K562 (cell line): ENCODE results near the gene DNASE1L1. TPM values are rescaled to one million over a fixed set of nuclear protein-coding genes. Genes with fewer than 3 reads are reported as not detected.
A peak's percentile ranks its signal among the peaks of the same experiment; 100 is the strongest.

ENCODE experiments used
- ETV1 ChIP-seq: fragments of 450-650 bp; conservative IDR thresholded peaks from 2 replicates; pipeline ENCODE4 v1.6.1; 2016; ENCODE audit warnings: missing genetic modification characterization, control low read depth, low read depth, missing compliant biosample characterization
- HEY1 ChIP-seq: fragments of 250-450 bp; sonication (Bioruptor Pico); IDR thresholded peaks from 2 replicates; pipeline ENCODE4 v1.5.0; 2020; ENCODE audit warnings: mild to moderate bottlenecking, moderate library complexity, borderline replicate concordance
- KDM5B ChIP-seq: fragments of 200-600 bp; sonication (generic); IDR thresholded peaks from 2 replicates; pipeline ENCODE4 v1.6.1; 2012; ENCODE audit warnings: low read depth, mild to moderate bottlenecking, moderate library complexity, low read length, control low read depth, inconsistent platforms; ENCODE audit not compliant: insufficient replicate concordance
- MIER1 ChIP-seq: fragments of 450-650 bp; IDR thresholded peaks from 2 replicates; pipeline ENCODE4 v1.6.1; 2016; ENCODE audit warnings: antibody characterized with exemption, mild to moderate bottlenecking, low read depth
- MTA1 ChIP-seq: fragments of 450-650 bp; IDR thresholded peaks from 2 replicates; pipeline ENCODE4 v1.6.1; 2017; ENCODE audit warnings: borderline replicate concordance
- NCOA1 ChIP-seq: fragments of 450-650 bp; IDR thresholded peaks from 2 replicates; pipeline ENCODE4 v1.6.1; 2016; ENCODE audit warnings: low read depth
- NR2F6 ChIP-seq: fragments of 450-650 bp; formaldehyde crosslinking; IDR thresholded peaks from 2 replicates; pipeline ENCODE4 v1.4.0; 2020; ENCODE audit warnings: mild to moderate bottlenecking
- POLR2H ChIP-seq: IDR thresholded peaks from 2 replicates; pipeline ENCODE4 v1.6.1; 2016; ENCODE audit warnings: missing genetic modification characterization, low read depth, mild to moderate bottlenecking, control low read depth, missing compliant biosample characterization, moderate library complexity
- RNF2 ChIP-seq: sonication (generic); IDR thresholded peaks from 2 replicates; pipeline ENCODE4 v1.6.1; 2016
- TAF1 ChIP-seq: IDR thresholded peaks from 2 replicates; pipeline ENCODE4 v1.6.1; 2011; ENCODE audit warnings: mild to moderate bottlenecking, low read length, moderate library complexity; ENCODE audit not compliant: insufficient read depth, control insufficient read depth, severe bottlenecking; ENCODE audit errors: extremely low read depth
- ZBTB7A ChIP-seq: IDR thresholded peaks from 2 replicates; pipeline ENCODE4 v1.6.1; 2011; ENCODE audit warnings: low read depth, mild to moderate bottlenecking, low read length, moderate library complexity, borderline replicate concordance; ENCODE audit not compliant: control insufficient read depth
- ZNF668 ChIP-seq: fragments of 250-450 bp; sonication (Bioruptor Pico); IDR thresholded peaks from 2 replicates; pipeline ENCODE4 v1.8.0; 2022; ENCODE audit warnings: mild to moderate bottlenecking, inconsistent platforms
- ZSCAN29 ChIP-seq: fragments of 450-650 bp; IDR thresholded peaks from 2 replicates; pipeline ENCODE4 v1.6.1; 2017
- polyA plus RNA-seq, 8 experiments: library from polyadenylated mRNA; depleted of rRNA in 4 of 8; stranded (reverse) in 5 of 8; unstranded in 3 of 8; fragments of >200 nt; fragmentation: Nextera tagmentation in 2 of 8; fragmentation: Illumina TruSeq in 1 of 8; extraction: Ambion mirVana in 2 of 8; extraction: Trizol in 1 of 8; gene quantifications; 2 replicates each; pipeline versions ENCODE4 v1.2.1 to v1.2.3, GENCODE V29; 2011 to 2014; ENCODE audit warnings: inconsistent platforms in 1 of 8, missing spikeins in 1 of 8
- total RNA-seq, 7 experiments: library from RNA; depleted of rRNA in 6 of 7; stranded (reverse); fragments of >200 nt in 6 of 7; fragmentation: Illumina TruSeq in 2 of 7; extraction: Trizol in 2 of 7; gene quantifications; 2 replicates each; pipeline versions ENCODE4 v1.2.1 to v1.2.3, GENCODE V29; 2011 to 2021; ENCODE audit warnings: low replicate concordance in 1 of 7
- TF ChIP-seq, protein P1 (sequence below): sonication (generic); formaldehyde crosslinking; IDR thresholded peaks from 2 replicates; pipeline ENCODE4 v1.8.1; 2023; ENCODE audit warnings: mild to moderate bottlenecking, missing genetic modification reagents
- TF ChIP-seq, protein P2 (sequence below), 2 experiments: IDR thresholded peaks; 2 replicates each; pipeline ENCODE4 v1.6.1; 2012; ENCODE audit warnings: improper control_type of control experiment in 2 of 2, low read depth in 2 of 2, low read length in 2 of 2, borderline replicate concordance in 1 of 2
- TF ChIP-seq, protein P3 (sequence below), 3 experiments: IDR thresholded peaks in 2 of 3; conservative IDR thresholded peaks in 1 of 3; 2 replicates each; pipeline ENCODE4 v1.5.1; 2011 to 2012; ENCODE audit warnings: low read length in 3 of 3, mild to moderate bottlenecking in 3 of 3, control low read depth in 2 of 3, improper control_type of control experiment in 1 of 3, inconsistent platforms in 1 of 3, low read depth in 1 of 3, mixed read lengths in 1 of 3, moderate library complexity in 1 of 3; ENCODE audit not compliant: insufficient read depth in 2 of 3
- TF ChIP-seq, protein P4 (sequence below): sonication (generic); formaldehyde crosslinking; IDR thresholded peaks from 2 replicates; pipeline ENCODE4 v1.8.0; 2023; ENCODE audit warnings: mild to moderate bottlenecking, missing genetic modification reagents

DNASE1L1 gene
- total and polyA plus RNA-seq, 9 of the 15 experiments (the other 6 are each of a cell fraction or from before 2014, with no cell fraction given), result 0.73 to 12.6 (median 7.9) TPM

DNA sequence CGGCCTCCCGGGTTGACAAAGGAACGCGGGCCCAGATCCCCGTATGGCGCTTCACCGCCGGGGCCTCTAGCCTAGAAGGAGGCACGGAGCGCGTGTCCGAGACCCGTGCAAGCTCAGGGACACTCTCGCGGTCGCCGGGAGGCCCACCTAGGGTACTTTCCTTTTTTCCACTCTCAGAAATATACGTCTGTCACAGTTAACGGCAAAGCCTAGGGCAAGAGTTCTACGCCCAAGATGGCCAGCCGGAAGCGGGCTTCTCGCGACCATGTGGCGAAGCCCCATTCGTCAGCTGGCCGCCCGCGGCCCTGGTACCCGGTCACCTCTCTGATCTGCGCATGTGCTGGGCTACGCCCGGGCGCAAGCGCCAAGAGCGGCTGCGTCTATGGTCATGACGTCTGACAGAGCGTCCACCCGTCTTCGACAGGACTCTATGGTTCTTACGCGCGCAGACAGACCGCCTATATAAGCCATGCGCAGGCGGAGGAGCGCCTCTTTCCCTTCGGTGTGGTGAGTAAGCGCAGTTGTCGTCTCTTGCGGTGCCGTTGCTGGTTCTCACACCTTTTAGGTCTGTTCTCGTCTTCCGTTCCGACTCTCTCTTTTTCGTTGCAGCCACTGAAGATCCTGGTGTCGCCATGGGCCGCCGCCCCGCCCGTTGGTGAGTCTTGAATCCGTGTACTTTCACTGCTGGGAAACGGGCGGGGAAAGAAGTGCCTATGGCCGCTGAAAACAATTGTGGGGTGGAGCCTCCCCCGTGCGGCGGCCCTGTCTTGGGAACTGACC lies 11.0 kb downstream of the DNASE1L1 start, which contains the start of gene RPL10 (continued):
- TF ChIP-seq, protein P1, sequence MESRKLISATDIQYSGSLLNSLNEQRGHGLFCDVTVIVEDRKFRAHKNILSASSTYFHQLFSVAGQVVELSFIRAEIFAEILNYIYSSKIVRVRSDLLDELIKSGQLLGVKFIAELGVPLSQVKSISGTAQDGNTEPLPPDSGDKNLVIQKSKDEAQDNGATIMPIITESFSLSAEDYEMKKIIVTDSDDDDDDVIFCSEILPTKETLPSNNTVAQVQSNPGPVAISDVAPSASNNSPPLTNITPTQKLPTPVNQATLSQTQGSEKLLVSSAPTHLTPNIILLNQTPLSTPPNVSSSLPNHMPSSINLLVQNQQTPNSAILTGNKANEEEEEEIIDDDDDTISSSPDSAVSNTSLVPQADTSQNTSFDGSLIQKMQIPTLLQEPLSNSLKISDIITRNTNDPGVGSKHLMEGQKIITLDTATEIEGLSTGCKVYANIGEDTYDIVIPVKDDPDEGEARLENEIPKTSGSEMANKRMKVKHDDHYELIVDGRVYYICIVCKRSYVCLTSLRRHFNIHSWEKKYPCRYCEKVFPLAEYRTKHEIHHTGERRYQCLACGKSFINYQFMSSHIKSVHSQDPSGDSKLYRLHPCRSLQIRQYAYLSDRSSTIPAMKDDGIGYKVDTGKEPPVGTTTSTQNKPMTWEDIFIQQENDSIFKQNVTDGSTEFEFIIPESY (CRISPR knock-in tag), result peak; percentile 55
- peak; percentile 83 for TF ChIP-seq RNF2
- no peak for TF ChIP-seq NR2F6 (CRISPR knock-in tag)
- peak; percentile 100 for TF ChIP-seq TAF1
- TF ChIP-seq, protein P2, sequence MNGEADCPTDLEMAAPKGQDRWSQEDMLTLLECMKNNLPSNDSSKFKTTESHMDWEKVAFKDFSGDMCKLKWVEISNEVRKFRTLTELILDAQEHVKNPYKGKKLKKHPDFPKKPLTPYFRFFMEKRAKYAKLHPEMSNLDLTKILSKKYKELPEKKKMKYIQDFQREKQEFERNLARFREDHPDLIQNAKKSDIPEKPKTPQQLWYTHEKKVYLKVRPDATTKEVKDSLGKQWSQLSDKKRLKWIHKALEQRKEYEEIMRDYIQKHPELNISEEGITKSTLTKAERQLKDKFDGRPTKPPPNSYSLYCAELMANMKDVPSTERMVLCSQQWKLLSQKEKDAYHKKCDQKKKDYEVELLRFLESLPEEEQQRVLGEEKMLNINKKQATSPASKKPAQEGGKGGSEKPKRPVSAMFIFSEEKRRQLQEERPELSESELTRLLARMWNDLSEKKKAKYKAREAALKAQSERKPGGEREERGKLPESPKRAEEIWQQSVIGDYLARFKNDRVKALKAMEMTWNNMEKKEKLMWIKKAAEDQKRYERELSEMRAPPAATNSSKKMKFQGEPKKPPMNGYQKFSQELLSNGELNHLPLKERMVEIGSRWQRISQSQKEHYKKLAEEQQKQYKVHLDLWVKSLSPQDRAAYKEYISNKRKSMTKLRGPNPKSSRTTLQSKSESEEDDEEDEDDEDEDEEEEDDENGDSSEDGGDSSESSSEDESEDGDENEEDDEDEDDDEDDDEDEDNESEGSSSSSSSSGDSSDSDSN (IDR thresholded peaks at IDR 0.05; ENCODE audit: borderline replicate concordance in 1 of 2, low read depth in 2 of 2, low read length in 2 of 2), result no peak
- TF ChIP-seq POLR2H, result peak; percentile 98
- peak; percentile 99 for TF ChIP-seq KDM5B
- peak; percentile 27; the same call in 1 of the 2 replicates for TF ChIP-seq NCOA1
- TF ChIP-seq, protein P3, sequence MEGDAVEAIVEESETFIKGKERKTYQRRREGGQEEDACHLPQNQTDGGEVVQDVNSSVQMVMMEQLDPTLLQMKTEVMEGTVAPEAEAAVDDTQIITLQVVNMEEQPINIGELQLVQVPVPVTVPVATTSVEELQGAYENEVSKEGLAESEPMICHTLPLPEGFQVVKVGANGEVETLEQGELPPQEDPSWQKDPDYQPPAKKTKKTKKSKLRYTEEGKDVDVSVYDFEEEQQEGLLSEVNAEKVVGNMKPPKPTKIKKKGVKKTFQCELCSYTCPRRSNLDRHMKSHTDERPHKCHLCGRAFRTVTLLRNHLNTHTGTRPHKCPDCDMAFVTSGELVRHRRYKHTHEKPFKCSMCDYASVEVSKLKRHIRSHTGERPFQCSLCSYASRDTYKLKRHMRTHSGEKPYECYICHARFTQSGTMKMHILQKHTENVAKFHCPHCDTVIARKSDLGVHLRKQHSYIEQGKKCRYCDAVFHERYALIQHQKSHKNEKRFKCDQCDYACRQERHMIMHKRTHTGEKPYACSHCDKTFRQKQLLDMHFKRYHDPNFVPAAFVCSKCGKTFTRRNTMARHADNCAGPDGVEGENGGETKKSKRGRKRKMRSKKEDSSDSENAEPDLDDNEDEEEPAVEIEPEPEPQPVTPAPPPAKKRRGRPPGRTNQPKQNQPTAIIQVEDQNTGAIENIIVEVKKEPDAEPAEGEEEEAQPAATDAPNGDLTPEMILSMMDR (IDR thresholded peaks at IDR 0.05 in 2 of 3, conservative IDR thresholded peaks at IDR 0.05 in 1 of 3; ENCODE audit: insufficient read depth in 2 of 3, low read depth in 1 of 3, low read length in 3 of 3), result 0 out of 6 replicates have a peak, but pooled peaks of 1 of the 3 experiments have one; percentile 19
- TF ChIP-seq MIER1, result no peak
- no peak for TF ChIP-seq ZSCAN29
- TF ChIP-seq ETV1 (tag), result peak; percentile 89
- TF ChIP-seq, protein P4, sequence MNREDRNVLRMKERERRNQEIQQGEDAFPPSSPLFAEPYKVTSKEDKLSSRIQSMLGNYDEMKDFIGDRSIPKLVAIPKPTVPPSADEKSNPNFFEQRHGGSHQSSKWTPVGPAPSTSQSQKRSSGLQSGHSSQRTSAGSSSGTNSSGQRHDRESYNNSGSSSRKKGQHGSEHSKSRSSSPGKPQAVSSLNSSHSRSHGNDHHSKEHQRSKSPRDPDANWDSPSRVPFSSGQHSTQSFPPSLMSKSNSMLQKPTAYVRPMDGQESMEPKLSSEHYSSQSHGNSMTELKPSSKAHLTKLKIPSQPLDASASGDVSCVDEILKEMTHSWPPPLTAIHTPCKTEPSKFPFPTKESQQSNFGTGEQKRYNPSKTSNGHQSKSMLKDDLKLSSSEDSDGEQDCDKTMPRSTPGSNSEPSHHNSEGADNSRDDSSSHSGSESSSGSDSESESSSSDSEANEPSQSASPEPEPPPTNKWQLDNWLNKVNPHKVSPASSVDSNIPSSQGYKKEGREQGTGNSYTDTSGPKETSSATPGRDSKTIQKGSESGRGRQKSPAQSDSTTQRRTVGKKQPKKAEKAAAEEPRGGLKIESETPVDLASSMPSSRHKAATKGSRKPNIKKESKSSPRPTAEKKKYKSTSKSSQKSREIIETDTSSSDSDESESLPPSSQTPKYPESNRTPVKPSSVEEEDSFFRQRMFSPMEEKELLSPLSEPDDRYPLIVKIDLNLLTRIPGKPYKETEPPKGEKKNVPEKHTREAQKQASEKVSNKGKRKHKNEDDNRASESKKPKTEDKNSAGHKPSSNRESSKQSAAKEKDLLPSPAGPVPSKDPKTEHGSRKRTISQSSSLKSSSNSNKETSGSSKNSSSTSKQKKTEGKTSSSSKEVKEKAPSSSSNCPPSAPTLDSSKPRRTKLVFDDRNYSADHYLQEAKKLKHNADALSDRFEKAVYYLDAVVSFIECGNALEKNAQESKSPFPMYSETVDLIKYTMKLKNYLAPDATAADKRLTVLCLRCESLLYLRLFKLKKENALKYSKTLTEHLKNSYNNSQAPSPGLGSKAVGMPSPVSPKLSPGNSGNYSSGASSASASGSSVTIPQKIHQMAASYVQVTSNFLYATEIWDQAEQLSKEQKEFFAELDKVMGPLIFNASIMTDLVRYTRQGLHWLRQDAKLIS (CRISPR knock-in tag), result peak; percentile 99
- TF ChIP-seq MTA1, result peak; percentile 75
- TF ChIP-seq ZBTB7A, result no peak
- TF ChIP-seq ZNF668 (CRISPR knock-in tag), result no peak
- TF ChIP-seq HEY1 (CRISPR knock-in tag), result no peak
